GM21367 (cell line): ENCODE measurements around the gene CUTA.
"Not testable (repeated sequence)": the region's sequence is repeated elsewhere in the genome, so short reads cannot be mapped to it uniquely, and the experiment has no call there.

Experiments used
- ATAC-seq: cut with Tn5 transposase; IDR thresholded peaks from one replicate; pipeline ENCODE4 v1.9.1; 2021; ENCODE audit not compliant: unreplicated experiment

CUTA gene

DNA sequence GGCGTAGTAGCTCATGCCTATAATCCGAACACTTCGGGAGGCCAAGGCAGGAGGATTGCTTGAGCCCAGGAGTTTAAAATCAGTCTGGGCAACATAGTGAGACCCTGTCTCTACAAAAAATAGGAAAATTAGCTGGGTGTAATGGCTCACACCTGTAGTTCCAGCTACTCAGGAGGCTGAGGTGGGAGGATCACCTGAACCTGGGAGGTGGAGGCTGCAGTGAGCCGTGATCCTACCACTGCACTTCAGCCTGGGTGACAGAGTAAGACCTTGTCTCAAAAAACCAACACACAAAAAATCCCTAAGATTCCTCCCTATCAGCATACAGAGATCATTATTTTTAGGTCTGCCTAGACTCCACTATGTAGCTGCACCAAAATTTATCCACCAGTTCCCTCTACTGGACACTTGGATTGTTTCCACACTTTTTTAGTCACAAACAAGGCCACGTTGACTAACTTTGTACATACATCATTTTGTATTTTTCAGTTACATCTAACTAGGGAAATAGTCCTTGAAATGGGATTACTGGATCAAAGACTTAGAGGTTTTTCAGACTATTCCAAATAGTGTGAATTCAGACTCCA lies 10.7 kb downstream of the CUTA start:
- no peak for ATAC-seq

DNA sequence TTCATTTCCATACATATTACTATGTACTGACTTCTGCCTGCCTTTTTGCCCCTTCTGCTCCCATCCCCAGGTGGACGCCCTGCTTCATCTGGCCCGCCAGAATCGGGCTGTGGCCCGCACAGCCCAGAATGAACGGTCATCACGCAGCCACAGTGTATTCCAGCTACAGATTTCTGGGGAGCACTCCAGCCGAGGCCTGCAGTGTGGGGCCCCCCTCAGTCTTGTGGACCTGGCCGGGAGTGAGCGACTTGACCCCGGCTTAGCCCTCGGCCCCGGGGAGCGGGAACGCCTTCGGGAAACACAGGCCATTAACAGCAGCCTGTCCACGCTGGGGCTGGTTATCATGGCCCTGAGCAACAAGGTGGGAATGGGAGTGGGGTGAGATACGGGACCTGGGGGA lies 11.8 kb downstream of the CUTA start:
- no peak for ATAC-seq

DNA sequence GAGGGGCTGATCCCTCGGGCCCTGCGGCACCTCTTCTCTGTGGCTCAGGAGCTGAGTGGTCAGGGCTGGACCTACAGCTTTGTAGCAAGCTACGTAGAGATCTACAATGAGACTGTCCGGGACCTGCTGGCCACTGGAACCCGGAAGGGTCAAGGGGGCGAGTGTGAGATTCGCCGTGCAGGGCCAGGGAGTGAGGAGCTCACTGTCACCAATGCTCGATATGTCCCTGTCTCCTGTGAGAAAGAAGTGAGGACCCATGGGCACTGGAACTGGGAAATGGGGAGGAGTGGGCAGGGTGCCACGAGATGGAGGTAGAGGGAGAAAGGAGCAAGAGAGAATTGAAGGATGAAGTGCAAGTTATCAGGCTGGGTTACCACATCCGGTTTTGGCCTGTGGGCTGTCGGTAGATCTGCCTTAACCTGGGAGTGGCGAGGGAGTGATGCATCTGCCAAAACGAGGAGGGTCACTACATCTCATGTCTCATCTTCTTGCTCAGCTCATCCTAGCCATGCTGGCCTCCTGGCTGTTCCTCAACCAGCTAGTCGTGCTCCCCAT lies 12.4 kb downstream of the CUTA start:
- ATAC-seq = no peak

DNA sequence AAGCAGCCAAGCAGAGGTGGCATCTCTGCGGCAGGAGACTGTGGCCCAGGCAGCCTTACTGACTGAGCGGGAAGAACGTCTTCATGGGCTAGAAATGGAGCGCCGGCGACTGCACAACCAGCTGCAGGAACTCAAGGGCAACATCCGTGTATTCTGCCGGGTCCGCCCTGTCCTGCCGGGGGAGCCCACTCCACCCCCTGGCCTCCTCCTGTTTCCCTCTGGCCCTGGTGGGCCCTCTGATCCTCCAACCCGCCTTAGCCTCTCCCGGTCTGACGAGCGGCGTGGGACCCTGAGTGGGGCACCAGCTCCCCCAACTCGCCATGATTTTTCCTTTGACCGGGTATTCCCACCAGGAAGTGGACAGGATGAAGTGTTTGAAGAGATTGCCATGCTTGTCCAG lies 13.0 kb downstream of the CUTA start:
- ATAC-seq = no peak

DNA sequence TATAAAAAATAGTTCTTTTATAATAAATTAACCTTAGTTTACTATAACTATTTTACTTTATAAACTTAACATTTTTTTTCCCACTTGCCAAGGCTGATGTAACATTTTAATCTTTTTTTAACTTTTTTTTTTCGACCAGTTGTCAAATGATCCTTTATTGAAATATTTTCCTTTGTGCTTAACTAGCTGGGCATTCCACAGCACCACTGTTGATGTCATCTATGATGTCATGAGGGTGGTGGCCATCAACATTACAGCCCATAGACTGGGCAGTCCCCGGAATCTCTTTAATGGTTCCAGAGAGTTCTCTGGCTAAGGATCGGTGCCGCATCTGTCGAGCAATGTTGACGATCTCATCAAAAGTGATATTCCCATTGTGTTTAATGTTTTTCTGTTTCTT lies 18.0 kb downstream of the CUTA start:
- not testable (repeated sequence) for ATAC-seq

DNA sequence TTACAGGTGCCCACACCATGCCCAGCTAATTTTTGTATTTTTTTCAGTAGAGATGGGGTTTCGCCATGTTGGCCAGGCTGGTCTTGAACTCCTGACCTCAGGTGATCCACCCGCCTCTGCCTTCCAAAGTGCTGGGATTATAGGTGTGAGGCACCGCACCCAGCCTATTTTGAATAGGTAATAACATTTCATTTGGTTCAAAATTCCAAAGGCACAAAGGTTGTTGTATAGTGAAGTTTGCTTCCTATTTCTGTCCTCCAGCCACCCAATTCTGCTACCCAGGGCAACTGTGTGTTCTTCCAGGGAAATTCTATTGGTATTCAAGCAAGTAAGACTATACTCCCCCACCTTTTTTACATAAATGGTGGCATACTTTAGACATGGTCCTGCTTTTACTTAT lies 19.3 kb downstream of the CUTA start:
- ATAC-seq = not testable (repeated sequence)

DNA sequence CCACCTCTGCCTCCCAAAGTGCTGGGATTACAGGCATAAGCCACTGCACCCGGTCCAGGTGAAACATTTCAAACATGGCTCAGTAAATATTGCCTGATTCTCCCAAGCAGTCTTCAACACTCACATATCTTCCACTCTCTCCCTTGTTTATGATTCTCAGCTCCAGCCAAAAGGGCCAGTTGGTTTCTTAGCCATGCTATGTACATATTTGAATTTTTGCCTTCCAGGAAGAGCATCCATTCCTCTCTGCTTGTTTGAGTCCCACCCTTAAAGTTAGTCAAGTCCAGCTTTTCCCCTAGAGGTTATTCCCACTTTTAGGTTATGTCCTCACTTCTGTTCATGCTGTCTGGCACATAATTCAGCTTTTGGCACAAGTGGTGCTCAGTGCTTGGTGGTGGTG lies 20.4 kb downstream of the CUTA start:
- ATAC-seq = no peak

DNA sequence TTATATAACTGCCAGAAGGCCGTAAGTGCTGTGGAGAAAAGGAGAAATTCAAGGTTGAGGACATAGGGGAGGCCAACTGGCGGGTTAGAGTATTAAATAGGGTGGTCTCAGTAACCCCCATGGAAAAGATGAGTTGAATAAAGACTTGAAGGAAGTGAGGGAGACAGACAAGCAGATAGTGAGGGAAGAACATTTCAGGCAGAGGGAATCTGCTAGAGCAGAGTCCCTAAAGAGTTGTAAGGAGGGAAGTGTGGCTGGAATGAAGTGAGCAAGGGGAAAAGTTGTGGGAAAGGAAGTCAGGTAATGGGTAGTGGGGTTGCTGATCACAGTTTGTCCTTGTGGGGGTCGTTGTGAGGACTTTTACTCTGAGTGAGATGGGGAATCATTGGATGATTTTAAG lies 24.9 kb downstream of the CUTA start:
- no peak for ATAC-seq

DNA sequence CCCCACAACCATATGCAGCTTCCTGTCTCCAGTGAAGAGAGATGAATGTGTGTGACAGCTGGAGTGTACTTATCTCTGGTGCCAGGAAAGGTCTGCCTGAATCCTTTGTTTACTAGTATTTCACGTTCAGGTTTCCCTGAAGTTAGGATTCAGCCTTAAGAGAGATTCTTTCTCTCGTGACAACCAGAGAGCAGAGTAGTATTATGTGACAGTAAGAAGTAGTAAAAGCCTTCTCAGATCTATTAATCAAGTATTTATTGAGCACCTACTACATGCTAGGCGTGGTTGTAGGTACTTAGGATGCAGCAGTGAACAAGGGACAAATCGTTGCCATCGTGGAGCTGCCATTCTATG lies 25.3 kb downstream of the CUTA start:
- no peak for ATAC-seq

DNA sequence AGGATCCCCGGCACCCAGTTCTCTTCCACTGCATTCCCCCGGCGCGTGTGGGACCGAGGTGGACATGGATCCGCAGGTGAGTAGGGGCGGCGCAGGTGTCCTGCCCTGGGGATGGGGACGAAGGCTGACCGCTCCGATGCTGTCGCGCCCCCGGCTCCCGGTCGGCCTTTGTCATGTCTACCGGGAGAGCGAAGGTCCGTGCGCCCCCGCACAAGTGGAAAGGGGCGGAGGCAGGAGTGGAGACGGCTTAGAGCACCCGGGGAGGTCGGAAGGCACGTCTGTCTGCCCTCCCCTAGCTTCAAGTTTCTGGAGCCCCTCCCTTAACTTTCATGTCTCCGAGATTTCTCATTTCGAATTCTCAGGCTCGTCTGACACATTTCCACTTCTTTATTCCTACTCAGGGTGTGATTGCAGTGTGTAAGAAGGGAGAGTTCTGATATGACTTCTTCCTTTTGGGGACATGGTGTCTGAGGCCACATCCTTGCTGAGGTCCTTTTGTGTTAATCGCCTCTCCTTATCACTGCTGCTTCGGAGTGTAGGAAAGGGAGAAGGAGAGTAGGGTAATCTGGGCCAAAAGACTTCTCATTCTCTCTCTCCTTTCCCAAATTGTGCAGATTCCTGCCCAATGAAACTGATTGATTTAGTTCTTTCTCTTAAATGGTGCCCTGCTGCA lies 25.8 kb downstream of the CUTA start:
- ATAC-seq = peak; percentile 13

DNA sequence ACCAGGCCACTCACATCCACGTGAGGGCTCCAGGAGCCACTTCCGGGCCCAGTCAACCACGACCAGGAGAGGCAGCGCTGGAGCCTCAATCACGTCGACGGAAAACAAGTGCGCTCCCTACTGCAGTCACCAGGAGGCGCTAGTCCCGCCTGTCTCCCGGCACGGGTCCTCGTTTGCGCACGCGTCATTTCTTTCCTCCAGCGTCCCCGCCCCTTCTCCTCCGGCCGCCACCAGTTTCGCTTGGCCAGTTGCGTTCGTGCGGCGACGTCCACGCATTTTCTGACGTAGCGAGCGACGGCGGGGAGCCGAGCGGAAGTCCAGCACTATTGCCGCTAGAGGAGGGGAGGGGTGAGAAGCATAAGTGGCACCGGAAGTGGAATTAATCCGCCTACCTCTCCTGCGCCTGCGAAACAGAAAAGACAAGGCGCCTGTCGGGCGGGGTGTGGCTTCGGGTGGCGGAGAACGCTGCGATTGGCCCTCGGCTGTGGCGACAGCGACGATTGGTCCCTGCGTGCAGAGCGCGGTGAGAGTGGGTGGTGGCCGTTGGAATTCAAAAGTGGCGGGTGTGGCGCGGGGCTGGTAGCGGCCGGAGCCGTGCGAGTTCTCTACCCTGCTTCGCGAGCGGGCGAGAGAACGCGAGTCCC lies 26.5 kb downstream of the CUTA start, which contains the start of gene KIFC1:
TSS of gene KIFC1 (plus strand) at position 546 of the 644 bp plus-strand sequence. CDS start 163 bp downstream, outside the sequence.
- peak; percentile 78 for ATAC-seq

DNA sequence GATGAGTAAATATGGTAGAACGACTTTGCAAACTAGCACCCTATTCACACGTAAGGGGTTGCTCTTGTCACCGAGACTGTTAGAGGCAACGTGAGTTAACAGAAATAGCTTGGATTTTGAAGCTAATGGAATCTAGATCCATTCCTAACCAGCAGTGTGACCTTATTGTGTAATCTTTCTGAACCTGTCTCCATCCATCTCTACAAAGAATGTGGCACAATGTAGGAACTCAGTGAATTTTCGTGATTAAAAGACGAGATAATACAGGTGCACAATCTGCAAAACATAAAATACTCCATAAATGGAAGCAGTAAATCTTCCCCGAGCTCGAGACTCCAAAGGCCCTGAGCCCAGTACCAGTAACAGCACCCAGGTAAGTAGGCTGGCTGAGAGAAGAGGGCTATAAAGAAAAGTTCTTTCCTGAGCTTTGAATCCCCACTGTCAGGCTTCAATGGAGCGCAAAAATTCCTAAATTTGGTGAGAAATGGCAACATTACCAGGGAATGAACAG lies 27.1 kb downstream of the CUTA start:
- ATAC-seq = no peak

DNA sequence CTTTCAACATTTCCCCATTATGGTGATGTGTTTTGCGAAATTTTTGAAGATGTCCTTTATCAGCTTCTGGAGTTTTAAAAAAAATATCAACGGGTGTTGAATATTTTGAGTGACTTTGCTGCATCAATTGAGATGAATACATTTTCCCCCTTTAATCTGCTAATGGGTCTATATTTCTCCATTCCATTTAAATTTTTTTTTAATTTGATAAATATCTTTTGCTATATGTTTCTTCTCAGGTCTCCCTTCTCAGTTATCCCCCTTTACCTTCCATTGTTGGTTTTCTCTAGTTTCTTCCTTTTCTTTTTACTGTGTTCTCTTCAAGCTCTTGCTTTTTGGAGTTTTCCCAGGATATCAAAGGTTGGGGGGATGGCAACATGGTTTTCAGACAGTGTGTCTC lies 27.7 kb downstream of the CUTA start:
- no peak for ATAC-seq

DNA sequence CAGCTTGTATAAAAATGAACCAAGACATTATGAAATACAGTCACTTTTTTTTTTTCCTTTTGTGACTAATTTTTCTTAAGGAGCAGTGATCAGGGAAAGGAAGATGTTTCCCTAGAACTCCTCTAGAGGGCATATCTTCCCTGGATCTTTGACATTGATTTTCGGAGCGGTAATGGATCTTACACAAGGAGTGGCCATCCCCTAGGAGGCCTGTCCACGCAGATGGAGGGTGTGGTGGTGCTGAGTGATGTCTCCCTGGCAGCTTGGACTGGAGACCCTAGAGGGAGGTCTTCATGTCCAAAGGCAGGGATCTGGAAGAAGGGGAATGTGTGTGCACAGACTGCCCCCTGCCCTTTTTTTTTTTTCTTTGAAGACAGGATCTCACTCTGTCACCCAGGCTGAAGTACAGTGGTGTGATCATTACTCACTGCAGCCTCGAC lies 33.3 kb downstream of the CUTA start:
- ATAC-seq = no peak

DNA sequence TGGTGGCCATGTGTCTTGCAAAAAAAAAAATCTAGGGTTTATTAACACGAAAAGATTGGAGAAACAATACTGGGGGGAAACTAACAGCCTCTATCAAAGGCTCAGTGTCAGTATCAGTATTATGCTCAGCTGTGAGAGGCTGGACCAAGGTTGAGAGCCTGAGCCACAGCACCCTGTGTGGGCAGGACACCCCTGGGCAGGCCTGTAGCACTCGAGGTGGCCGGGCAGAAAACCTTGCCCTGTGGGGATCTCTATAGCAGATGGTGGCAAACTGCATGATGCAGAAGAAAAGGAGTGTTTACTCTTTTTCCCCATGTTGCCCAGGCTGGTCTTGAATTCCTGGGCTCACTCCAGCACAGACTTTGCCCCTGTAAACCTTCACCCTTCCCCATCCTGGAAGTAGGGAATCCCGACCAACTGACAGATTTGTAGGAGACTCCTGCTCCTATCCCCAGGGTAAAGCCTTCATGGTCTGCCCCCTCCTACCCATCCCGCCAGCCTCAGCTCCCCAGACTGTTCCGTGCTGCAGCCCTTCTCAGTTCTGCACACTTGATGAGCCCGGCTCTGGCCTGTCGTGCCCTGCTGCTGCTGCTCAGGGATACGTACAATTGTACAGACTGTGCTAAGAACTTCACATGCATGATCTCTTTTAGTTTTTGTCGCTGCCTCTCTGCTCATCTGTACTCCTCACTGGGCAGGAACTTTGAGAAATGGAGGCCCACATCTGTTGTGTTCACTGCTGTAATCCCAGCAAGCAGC lies 34.3 kb downstream of the CUTA start:
- no peak for ATAC-seq

DNA sequence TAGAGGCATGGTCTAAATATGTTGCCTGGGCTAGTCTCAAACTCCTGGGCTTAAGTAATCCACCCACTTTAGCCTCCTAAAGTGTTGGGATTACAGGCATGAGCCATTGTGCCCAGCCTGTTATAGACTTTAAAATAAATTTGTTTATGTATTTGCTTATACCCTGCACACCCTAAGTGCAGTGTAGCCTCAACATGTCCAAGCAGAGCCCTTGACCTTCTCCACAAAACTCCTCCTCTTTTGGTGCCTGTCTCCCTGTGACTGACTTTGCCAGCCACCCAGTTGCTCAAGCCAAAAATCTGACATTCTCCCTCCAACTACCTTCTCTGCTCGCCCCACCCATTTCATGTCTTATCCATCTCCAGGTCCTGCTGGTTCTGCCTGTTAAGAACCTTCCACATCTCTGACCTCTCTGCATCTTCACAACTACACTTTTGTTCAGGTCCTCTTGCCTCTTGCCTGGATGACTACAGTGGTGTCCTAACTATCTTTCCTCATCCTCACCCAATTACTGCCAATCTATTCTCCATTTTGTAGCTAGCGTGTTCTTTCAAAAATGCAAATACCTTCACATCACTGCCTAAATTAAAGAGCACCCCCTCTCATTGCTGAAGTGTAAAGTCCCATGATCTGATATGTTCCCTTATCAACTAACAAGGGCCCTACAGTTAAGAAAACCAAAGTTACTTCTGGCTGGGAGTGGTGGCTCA lies 37.5 kb downstream of the CUTA start:
- ATAC-seq = no peak

DNA sequence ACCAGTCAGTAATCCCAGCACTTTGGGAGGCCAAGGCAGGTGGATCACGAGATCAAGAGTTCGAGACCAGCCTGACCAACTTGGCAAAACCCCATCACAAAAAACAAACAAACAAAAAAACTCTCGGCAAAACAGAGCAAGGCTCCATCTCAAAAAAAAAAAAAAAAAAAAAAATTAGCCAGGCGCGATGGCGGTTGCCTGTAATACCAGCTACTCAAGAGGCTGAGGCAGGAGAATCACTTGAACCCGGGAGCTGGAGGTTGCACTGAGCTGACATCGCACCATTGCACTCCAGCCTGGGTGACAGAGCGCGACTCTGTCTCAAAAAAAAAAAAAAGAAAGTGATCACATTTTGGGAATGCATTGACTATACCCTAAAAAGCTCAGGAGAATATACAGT lies 38.7 kb downstream of the CUTA start:
- ATAC-seq = not testable (repeated sequence)

DNA sequence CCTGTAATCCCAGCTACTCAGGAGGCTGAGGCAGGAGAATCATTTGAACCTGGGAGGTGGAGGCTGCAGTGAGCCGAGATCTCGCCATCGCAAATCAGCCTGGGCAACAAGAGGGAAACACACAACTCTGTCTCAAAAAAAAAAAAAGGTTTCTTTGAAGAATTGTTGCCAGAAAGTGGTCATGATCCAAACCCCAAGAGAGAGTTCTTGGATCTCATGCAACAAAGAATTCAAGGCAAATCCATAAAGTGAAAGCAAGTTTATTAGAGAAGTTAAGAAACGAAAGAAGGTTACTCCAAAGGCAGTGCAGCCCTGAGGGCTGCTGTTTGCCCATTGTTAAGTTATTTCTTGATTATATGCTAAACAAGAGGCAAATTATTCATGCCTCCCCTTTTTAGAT lies 40.7 kb downstream of the CUTA start:
- no peak for ATAC-seq

DNA sequence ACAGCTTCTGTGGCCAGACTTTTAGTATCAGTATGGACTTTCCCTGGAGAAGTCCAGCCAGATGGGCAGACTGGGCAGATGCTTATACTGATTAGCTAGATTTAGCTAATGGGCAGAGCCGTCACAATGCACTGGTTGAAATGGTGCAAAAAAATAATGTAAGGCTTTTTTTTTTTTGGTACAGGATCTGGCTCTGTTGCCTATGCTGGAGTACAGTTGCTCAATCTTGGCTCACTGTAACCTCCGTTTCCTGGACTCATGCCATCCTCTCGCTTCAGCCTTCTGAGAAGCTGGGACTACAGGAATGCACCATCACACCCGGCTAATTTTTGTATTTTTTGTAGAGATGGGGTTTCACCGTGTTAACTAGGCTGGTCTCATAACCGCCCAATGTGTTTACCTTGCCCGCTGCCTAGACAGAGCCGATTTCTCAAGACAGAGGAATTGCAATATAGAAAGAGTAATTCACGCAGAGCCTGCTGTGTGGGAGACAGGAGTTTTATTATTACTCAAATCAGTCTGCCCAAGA lies 42.7 kb downstream of the CUTA start:
- ATAC-seq = no peak
